ENCODE results near the gene KRT13.

DNA sequence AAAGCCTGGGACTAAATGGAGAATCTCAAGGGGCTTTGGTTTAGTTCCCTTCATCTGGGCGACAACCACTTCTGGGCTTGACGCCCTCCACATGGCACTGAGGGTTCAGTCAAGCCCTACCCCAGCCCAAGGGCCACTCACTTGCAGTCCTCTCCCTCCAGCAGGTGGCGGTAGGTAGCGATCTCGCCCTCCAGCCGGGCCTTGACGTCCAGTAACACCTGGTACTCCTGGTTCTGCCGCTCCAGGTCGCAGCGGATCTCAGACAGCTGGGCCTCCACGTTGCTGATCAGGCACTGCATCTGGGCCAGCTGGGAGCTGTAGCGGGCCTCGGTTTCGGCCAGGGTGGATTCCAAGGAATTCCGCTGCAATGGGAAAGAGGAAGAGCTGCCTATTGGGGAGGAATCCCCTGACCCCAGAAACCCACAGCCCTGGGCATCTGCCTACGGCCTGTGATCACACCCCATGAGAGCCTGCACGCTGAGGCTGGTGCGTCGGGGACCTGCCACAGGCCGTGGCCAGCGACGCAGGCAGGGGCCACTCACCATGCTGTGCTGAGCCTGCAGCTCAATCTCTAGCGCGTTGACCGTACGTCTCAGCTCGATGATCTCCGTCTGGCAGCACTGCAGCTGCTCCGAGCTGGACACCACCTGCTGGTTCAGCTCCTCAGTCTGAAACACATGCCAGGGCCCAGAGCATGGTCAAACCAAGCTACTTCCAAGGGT lies 18.4 kb downstream of the KRT13 start:
- no peak for TF ChIP-seq CTCF (IDR thresholded peaks at IDR 0.05)
- no peak for TF ChIP-seq POLR2A (IDR thresholded peaks at IDR 0.05)

Data from breast epithelium (tissue), 3 donors.